Lung (tissue), 16 donors: ENCODE data around the gene SAP30. TPM values are rescaled to one million over a fixed set of nuclear protein-coding genes. Genes with fewer than 3 reads are reported as not detected.
A peak's percentile ranks its signal among the peaks of the same experiment; 100 is the strongest.

ENCODE experiments used
- ATAC-seq: fragments of 200-7000 bp; cut with Tn5 transposase; one replicate; pipeline ENCODE4 v1.9.1; 2020; ENCODE audit warnings: moderate number of reproducible peaks; ENCODE audit not compliant: insufficient read depth, low FRiP score
- DNase-seq, 3 donors: peaks; one replicate each; pipeline ENCODE4 v3.0.0-alpha.2; 2013 to 2017
- H3K27ac ChIP-seq, 2 donors: one replicate each; pipeline ENCODE4 v1.5.1; 2013; ENCODE audit warnings: mild to moderate bottlenecking in 2 of 2, moderate library complexity in 2 of 2, control low read depth in 1 of 2, inconsistent platforms in 1 of 2, low read depth in 1 of 2, low read length in 1 of 2
- H3K27me3 ChIP-seq, 3 donors: one replicate each; pipeline ENCODE4 v1.5.1; 2013; ENCODE audit warnings: low read length in 2 of 3; ENCODE audit not compliant: control insufficient read depth in 3 of 3, insufficient read depth in 3 of 3
- H3K36me3 ChIP-seq, 4 donors: one replicate each; pipeline ENCODE4 v1.5.1; 2013; ENCODE audit warnings: low read length in 4 of 4, mild to moderate bottlenecking in 1 of 4, moderate library complexity in 1 of 4; ENCODE audit not compliant: control insufficient read depth in 4 of 4, insufficient read depth in 4 of 4
- H3K4me1 ChIP-seq, 5 donors: one replicate each; pipeline ENCODE4 v1.5.1; 2013; ENCODE audit warnings: low read length in 5 of 5, mild to moderate bottlenecking in 2 of 5, moderate library complexity in 1 of 5; ENCODE audit not compliant: control insufficient read depth in 5 of 5, insufficient read depth in 5 of 5
- H3K4me3 ChIP-seq: one replicate; pipeline ENCODE4 v1.5.1; 2013; ENCODE audit warnings: mild to moderate bottlenecking, control low read depth, moderate library complexity
- H3K9ac ChIP-seq, 2 donors: one replicate each; pipeline ENCODE4 v1.5.1; 2013; ENCODE audit warnings: low read length in 2 of 2, control low read depth in 1 of 2; ENCODE audit not compliant: insufficient read depth in 1 of 2
- H3K9me3 ChIP-seq, 4 donors: one replicate each; pipeline ENCODE4 v1.5.1; 2013; ENCODE audit warnings: low read length in 3 of 4, mild to moderate bottlenecking in 1 of 4, moderate library complexity in 1 of 4; ENCODE audit not compliant: control insufficient read depth in 4 of 4, insufficient read depth in 3 of 4
- WGBS, 2 donors: extraction: QIAGEN DNeasy Blood & Tissue Kit; methylation state at CpG; one replicate each; pipeline ENCODE4 v1.1.7; 2013; 5-methylcytosine and 5-hydroxymethylcytosine counted together
- long read RNA-seq, 5 donors: transcript quantifications; one replicate each; lab custom pipeline, GENCODE V29; 2026
- polyA plus RNA-seq, 2 donors: library from polyadenylated mRNA; stranded (reverse); fragments of 200-250 nt; gene quantifications; one replicate each; pipeline ENCODE4 v1.2.1, GENCODE V29; 2013
- total RNA-seq, 2 donors: library from RNA; depleted of rRNA in 1 of 2; stranded (reverse); fragments of >200 nt in 1 of 2; gene quantifications; one replicate each; pipeline ENCODE4 v1.2.1, GENCODE V29; 2014 to 2021
- TF ChIP-seq, protein P1 (sequence below): IDR thresholded peaks from 2 replicates; pipeline ENCODE4 v1.5.1; 2012; ENCODE audit warnings: mild to moderate bottlenecking; ENCODE audit errors: control extremely low read depth, extremely low read depth
- donor health status: control.
- donor health status: control.
- donor health status: Bipolar disorder and iron deficiency.
- donor health status: healthy.
- donor health status: DM: yes; HTN: yes; CAD: no.

The SAP30 gene, protein sequence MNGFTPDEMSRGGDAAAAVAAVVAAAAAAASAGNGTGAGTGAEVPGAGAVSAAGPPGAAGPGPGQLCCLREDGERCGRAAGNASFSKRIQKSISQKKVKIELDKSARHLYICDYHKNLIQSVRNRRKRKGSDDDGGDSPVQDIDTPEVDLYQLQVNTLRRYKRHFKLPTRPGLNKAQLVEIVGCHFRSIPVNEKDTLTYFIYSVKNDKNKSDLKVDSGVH
- 10 to 100 TPM; 10.8 to 14.4 TPM for total RNA-seq
- 10 to 100 TPM in 1 of 2 donors, 1 to 10 TPM in 1; 5.1 to 25.2 TPM for polyA plus RNA-seq
- long read RNA-seq, donor 1, transcript SAP30-201 (4 exons, 1,108 nt), result major isoform, 17 of 17 reads
- long read RNA-seq, donor 1, partial matches to known transcripts, result 0 of 17 reads
- long read RNA-seq, donor 1, other reads (novel, unspliced or antisense), result 0 of 17 reads
- long read RNA-seq, donor 2, transcript SAP30-201 (4 exons, 1,108 nt), result major isoform, 7 of 13 reads
- long read RNA-seq, donor 2, partial matches to known transcripts, result 6 of 13 reads
- long read RNA-seq, donor 2, other reads (novel, unspliced or antisense), result 0 of 13 reads
- long read RNA-seq, donor 3, transcript SAP30-201 (4 exons, 1,108 nt), result major isoform, 7 of 7 reads
- long read RNA-seq, donor 3, partial matches to known transcripts, result 0 of 7 reads
- long read RNA-seq, donor 3, other reads (novel, unspliced or antisense), result 0 of 7 reads
- long read RNA-seq, donor 4, transcript SAP30-201 (4 exons, 1,108 nt), result major isoform, 15 of 15 reads
- long read RNA-seq, donor 4, partial matches to known transcripts, result 0 of 15 reads
- long read RNA-seq, donor 4, other reads (novel, unspliced or antisense), result 0 of 15 reads
- long read RNA-seq, donor 5, transcript SAP30-201 (4 exons, 1,108 nt), result major isoform, 23 of 35 reads
- long read RNA-seq, donor 5, partial matches to known transcripts, result 12 of 35 reads
- long read RNA-seq, donor 5, other reads (novel, unspliced or antisense), result 0 of 35 reads

GRCh38 chr4:173370477-173371291, at the start of gene SAP30:
SAP30 (plus strand) TSS chr4:173370954; CDS start chr4:173371183, 229 bp downstream.
- Histone ChIP-seq H3K36me3 (peaks cover 0 to 3% (median 0%) of the 10 kb centered on the region in 4 donors), H3K4me3 (peak within 1 kb of the TSS; percentile 83), H3K9ac (peak within 1 kb of the TSS; percentile 48 to 84), H3K27me3 (no peaks in the 10 kb centered on the region), H3K9me3 (no peaks in the 10 kb centered on the region), H3K4me1 (peaks cover 0 to 10% (median 0%) of the 10 kb centered on the region in 5 donors), H3K27ac (peak within 1 kb of the TSS; percentile 95 to 99)
- TF ChIP-seq, protein P1, sequence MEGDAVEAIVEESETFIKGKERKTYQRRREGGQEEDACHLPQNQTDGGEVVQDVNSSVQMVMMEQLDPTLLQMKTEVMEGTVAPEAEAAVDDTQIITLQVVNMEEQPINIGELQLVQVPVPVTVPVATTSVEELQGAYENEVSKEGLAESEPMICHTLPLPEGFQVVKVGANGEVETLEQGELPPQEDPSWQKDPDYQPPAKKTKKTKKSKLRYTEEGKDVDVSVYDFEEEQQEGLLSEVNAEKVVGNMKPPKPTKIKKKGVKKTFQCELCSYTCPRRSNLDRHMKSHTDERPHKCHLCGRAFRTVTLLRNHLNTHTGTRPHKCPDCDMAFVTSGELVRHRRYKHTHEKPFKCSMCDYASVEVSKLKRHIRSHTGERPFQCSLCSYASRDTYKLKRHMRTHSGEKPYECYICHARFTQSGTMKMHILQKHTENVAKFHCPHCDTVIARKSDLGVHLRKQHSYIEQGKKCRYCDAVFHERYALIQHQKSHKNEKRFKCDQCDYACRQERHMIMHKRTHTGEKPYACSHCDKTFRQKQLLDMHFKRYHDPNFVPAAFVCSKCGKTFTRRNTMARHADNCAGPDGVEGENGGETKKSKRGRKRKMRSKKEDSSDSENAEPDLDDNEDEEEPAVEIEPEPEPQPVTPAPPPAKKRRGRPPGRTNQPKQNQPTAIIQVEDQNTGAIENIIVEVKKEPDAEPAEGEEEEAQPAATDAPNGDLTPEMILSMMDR, result no peak
- peak; percentile 94 for ATAC-seq
- WGBS, 2 donors, result 0% methylated on average over 54 to 72 of the region's 72 CpGs
- DNase-seq, result peak; percentile 99 to 100 (median 100)

DNA sequence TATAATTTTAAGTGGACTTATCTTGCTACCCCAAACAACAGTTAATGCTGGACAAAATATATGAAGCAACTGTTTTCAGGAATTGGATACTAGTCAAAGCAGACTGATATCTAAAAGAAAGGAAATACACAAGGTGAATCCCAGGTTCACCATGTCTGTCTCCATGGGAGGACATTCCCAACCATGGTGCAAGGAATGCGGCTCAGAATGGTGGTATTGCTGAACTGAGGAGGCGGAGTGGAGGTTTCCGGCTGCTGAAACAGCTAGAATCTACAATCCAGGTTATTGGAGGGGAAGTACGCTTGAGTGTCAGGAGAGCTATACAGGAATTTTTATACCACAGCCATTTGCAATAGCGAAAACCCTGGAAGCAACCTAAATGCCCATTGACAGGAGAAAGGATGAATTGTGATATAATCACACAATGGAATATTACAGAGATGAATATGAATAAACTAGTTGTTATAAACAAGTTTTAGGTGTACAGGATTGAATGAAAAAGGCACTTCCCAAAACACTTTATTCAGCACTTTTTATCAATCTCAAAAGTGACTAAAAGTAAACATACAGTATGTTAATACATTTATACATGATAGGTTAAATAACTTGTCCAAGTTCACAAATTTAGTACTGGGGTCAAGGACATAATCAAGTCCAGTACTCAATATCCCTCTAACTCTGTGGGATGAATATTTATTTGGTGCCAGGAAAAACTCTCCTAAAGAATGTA, 45.6 kb upstream of the SAP30 start:
- Histone ChIP-seq H3K4me3 (no peak overlapping the region), H3K27me3 (no peaks in the 10 kb centered on the region), H3K9me3 (no peaks in the 10 kb centered on the region), H3K27ac (no peak overlapping the region), H3K9ac (no peak overlapping the region), H3K36me3 (peaks cover 0 to 18% (median 5%) of the 10 kb centered on the region in 4 donors), H3K4me1 (no peaks in the 10 kb centered on the region)
- DNase-seq (no peak), ATAC-seq (no peak)
- TF ChIP-seq, protein P1, result no peak
- WGBS, 2 donors, result 94 to 96% methylated on average over 5 of the region's 5 CpGs

GRCh38 chr4:173328236-173328901, 42.4 kb upstream of the SAP30 start:
- Histone ChIP-seq H3K27ac (no peak overlapping the region), H3K9me3 (no peaks in the 10 kb centered on the region), H3K9ac (no peak overlapping the region), H3K4me1 (peaks cover 0 to 17% (median 7%) of the 10 kb centered on the region in 5 donors), H3K27me3 (no peaks in the 10 kb centered on the region), H3K36me3 (peaks cover 0 to 39% (median 11%) of the 10 kb centered on the region in 4 donors), H3K4me3 (no peak overlapping the region)
- WGBS, 2 donors, result 80 to 91% methylated on average over 5 of the region's 5 CpGs
- DNase-seq (peak; percentile 24 to 45 (median 44)), ATAC-seq (no peak)
- TF ChIP-seq, protein P1, result no peak
